AG09309 (cell line): Measurements from ENCODE around the gene ANKRD28.
A peak's percentile ranks its signal among the peaks of the same experiment; 100 is the strongest.

ENCODE experiments used
- DNase-seq: peaks from one replicate; pipeline ENCODE4 v3.0.0-alpha.2; 2010; ENCODE audit warnings: low read depth
- H3K4me3 ChIP-seq: 2 replicates; pipeline ENCODE4 v1.5.1; 2011; ENCODE audit warnings: mild to moderate bottlenecking, low read depth, low read length, moderate library complexity; ENCODE audit not compliant: control insufficient read depth
- TF ChIP-seq, protein P1 (sequence below): IDR thresholded peaks from 2 replicates; pipeline ENCODE4 v1.5.1; 2011; ENCODE audit warnings: mild to moderate bottlenecking, low read depth, low read length, inconsistent platforms; ENCODE audit not compliant: insufficient read depth, control insufficient read depth; ENCODE audit errors: missing control alignments

The ANKRD28 gene

GRCh38 chr3:15637131-15637951 is 160.4 kb downstream of the ANKRD28 start:
- no peak for DNase-seq
- TF ChIP-seq, protein P1, sequence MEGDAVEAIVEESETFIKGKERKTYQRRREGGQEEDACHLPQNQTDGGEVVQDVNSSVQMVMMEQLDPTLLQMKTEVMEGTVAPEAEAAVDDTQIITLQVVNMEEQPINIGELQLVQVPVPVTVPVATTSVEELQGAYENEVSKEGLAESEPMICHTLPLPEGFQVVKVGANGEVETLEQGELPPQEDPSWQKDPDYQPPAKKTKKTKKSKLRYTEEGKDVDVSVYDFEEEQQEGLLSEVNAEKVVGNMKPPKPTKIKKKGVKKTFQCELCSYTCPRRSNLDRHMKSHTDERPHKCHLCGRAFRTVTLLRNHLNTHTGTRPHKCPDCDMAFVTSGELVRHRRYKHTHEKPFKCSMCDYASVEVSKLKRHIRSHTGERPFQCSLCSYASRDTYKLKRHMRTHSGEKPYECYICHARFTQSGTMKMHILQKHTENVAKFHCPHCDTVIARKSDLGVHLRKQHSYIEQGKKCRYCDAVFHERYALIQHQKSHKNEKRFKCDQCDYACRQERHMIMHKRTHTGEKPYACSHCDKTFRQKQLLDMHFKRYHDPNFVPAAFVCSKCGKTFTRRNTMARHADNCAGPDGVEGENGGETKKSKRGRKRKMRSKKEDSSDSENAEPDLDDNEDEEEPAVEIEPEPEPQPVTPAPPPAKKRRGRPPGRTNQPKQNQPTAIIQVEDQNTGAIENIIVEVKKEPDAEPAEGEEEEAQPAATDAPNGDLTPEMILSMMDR: no peak
- no peak overlapping the region for H3K4me3 ChIP-seq

- H3K4me3 ChIP-seq: peak overlapping the region; percentile 18
- DNase-seq: peak; percentile 87
- TF ChIP-seq, protein P1: no peak
Measured at GRCh38 chr3:15636028-15636709, 161.6 kb downstream of the ANKRD28 start.

DNA sequence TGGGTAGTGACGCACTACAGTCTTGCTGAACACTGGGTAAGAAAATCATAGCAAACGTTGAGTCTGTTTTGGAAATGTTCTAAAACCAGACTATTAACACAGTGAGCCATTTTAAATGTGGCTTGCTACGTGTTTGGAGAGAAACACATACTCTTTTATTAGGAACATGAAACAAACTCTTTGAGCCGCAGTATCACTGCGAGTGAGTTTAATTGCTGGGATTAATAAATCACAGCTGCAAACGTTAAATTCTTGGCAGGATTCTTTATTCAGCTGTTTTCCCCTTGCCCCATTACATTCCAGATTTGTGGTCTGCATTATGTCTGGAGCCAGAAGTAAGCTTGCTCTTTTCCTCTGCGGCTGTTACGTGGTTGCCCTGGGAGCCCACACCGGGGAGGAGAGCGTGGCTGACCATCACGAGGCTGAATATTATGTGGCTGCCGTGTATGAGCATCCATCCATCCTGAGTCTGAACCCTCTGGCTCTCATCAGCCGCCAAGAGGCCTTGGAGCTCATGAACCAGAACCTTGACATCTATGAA is 162.6 kb downstream of the ANKRD28 start:
- TF ChIP-seq, protein P1: no peak
- peak; percentile 73 for DNase-seq
- H3K4me3 ChIP-seq: no peak overlapping the region

DNA sequence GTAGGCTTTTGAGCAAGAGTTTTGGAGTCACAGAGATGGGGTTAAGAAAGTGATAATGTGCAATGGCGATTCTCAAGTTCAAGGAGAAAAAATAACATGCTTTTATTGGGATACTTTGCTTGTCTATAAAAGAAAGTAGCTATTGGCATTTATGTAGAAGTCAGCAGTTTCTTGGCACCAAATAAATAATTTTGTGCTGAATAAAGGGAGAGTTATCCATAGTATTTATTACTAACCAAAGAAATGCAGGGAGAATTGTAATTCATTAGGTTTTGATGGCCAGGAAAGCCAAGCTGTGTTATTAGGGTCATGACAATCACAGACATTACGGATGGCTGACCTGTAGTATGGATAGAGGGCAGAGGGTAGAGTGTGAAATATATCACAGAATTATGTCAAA is 163.1 kb downstream of the ANKRD28 start:
- TF ChIP-seq, protein P1: no peak
- H3K4me3 ChIP-seq: no peak overlapping the region
- no peak for DNase-seq

- no peak overlapping the region for H3K4me3 ChIP-seq
- TF ChIP-seq, protein P1: no peak
- no peak for DNase-seq
Measured at GRCh38 chr3:15633766-15634598, 163.8 kb downstream of the ANKRD28 start.

DNA sequence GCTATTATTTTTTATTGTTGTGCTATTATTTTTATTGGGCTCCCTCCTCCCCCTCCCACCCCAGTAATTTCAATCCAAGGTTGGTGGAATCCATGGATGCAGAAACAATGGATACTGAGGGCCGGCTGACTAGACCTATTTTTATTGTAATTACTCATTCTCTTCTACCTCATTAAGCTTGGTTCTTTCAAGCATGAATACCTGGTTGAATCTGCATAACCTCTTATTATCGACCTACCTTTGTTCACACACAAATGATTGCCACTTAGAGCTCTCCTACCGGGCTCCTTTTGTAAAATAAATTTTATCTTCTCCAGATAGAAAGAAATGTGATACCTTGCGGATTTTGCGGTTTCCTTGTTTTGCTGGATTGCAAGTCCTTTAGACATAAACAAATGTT is 164.6 kb downstream of the ANKRD28 start:
- no peak for DNase-seq
- no peak overlapping the region for H3K4me3 ChIP-seq
- TF ChIP-seq, protein P1: no peak
